Measurements from ENCODE around the gene FKBP9.

FKBP9 gene

GRCh38 chr7:33012364-33012763 lies 55.1 kb downstream of the FKBP9 start:
- no peak for TF ChIP-seq CTCF (IDR thresholded peaks at IDR 0.05; ENCODE audit: extremely low read depth, missing control alignments)
- DNase-seq (ENCODE audit: low spot score): no peak

- no peak for DNase-seq (ENCODE audit: low spot score)
- TF ChIP-seq CTCF (IDR thresholded peaks at IDR 0.05; ENCODE audit: extremely low read depth, missing control alignments): no peak
These were observed 67.0 kb downstream of the FKBP9 start for GRCh38 chr7:33024189-33024757.

DNA sequence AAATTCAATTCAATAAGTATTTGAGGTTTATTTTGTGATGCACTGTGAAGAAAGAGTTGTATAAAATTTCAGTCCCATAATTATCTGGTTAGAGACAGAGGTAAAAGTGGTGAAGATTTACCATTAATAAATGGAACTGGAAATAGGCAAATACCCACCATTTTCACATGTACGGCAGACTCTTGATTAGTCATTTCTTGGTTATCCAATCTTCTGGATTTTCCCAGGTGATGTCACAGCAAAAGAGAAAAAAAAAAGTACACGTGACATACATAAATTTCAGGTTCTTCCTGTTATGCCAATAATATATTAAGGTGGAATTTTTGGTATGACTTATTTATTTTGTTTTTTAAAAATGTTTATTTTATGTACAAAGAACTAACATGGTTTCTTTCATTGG lies 78.5 kb downstream of the FKBP9 start:
- no peak for TF ChIP-seq CTCF (IDR thresholded peaks at IDR 0.05; ENCODE audit: extremely low read depth, missing control alignments)
- DNase-seq (ENCODE audit: low spot score): no peak

DNA sequence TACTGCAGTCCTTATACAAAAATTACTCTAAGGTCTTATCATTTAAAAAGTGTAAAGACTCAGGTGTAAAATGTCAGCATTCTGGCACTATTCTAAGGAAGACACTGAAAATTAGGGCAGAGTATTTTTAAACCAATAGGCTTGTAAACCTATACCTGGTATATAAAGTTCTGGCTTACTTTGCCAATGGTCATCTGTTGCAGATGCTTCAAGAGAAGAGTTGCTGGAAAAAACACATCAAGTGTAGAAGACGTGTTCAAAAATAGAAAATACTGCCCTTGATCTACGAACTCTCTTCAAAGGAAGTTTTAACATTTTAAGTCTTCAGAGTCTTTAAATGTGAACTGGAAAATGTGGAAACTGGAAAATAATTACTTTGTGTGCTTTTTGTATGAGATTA lies 81.4 kb downstream of the FKBP9 start:
- TF ChIP-seq CTCF (IDR thresholded peaks at IDR 0.05; ENCODE audit: extremely low read depth, missing control alignments): no peak
- DNase-seq (ENCODE audit: low spot score): no peak

GRCh38 chr7:33039257-33039902 lies 82.1 kb downstream of the FKBP9 start:
- TF ChIP-seq CTCF (IDR thresholded peaks at IDR 0.05; ENCODE audit: extremely low read depth, missing control alignments): no peak
- peak; percentile 37 for DNase-seq (ENCODE audit: low spot score)

- TF ChIP-seq CTCF (IDR thresholded peaks at IDR 0.05; ENCODE audit: extremely low read depth, missing control alignments): no peak
- no peak for DNase-seq (ENCODE audit: low spot score)
These were observed 82.7 kb downstream of the FKBP9 start for GRCh38 chr7:33039903-33040292.

DNA sequence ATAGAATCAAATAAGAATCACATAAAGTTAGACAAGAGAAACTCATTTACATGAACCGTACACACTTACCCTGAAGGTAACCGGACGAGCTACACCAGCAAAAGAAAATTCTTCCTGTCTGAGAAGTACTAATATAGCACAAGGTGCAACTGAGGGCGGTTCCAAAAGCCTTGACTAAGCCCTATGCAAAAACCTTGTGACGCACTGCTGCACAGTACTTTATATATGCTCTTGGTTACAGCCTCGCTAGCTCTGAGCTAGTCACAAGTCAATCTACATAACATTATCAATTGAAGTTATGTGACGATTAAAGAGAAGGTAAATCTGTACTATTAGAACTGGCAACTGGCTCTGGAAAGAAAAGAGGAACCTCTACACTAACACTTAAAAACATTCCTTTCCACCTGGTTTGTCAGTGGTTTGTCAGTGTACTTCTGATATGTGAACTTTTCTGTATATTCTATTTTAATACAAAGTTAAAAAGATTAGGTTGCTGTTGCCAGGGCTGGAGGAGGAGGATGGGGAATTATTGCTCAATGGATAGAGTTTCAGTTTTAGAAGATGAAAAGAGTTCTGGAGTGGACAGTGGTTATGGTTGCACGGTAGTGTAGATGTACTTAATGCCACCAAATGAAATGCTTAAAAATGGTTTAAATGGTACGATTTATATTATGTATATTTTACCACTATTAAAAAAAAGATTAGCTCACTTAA lies 83.7 kb downstream of the FKBP9 start:
- no peak for TF ChIP-seq CTCF (IDR thresholded peaks at IDR 0.05; ENCODE audit: extremely low read depth, missing control alignments)
- peak; percentile 70 for DNase-seq (ENCODE audit: low spot score)
